MCF 10A (cell line): ENCODE data around the gene PLD1. TPM values are rescaled to one million over a fixed set of nuclear protein-coding genes. Genes with fewer than 3 reads are reported as not detected.

Experiments
- BruUV-seq: library from RNA; stranded (reverse); fragments of 400-500 nt; replicated peaks from 2 replicates; lab custom pipeline; 2021; lab: Mats Ljungman, UMichigan
- CTCF ChIA-PET: fragments of 300-600 bp; sonication (Branson Sonifier 250); formaldehyde crosslinking; extraction: SDS; loops from one replicate; lab custom pipeline; 2021; ENCODE audit warnings: antibody characterized with exemption, inconsistent platforms; lab: Yijun Ruan, JAX
- POLR2A ChIA-PET: fragments of 300-600, 350-650 bp; sonication (Branson Sonifier 250); formaldehyde crosslinking; extraction: SDS; loops from one replicate; lab custom pipeline; 2020; ENCODE audit warnings: antibody characterized with exemption, inconsistent platforms; lab: Yijun Ruan, JAX
- DNase-seq: peaks from one replicate; pipeline ENCODE4 v3.0.0-alpha.2; 2018; ENCODE audit not compliant: unreplicated experiment
- H3K27ac Mint-ChIP-seq: one replicate; pipeline ENCODE4 v1.8.0; 2022; ENCODE audit warnings: mild to moderate bottlenecking, low read depth, mixed read lengths; ENCODE audit not compliant: unreplicated experiment
- H3K27me3 Mint-ChIP-seq: one replicate; pipeline ENCODE4 v1.8.0; 2022; ENCODE audit warnings: mixed read lengths; ENCODE audit not compliant: insufficient read depth, unreplicated experiment
- H3K36me3 Mint-ChIP-seq: one replicate; pipeline ENCODE4 v1.8.0; 2022; ENCODE audit warnings: mild to moderate bottlenecking, moderate library complexity, mixed read lengths; ENCODE audit not compliant: insufficient read depth, unreplicated experiment
- H3K4me1 Mint-ChIP-seq: one replicate; pipeline ENCODE4 v1.8.0; 2022; ENCODE audit warnings: mixed read lengths; ENCODE audit not compliant: insufficient read depth, unreplicated experiment
- H3K4me3 Mint-ChIP-seq: one replicate; pipeline ENCODE4 v1.8.0; 2022; ENCODE audit warnings: mild to moderate bottlenecking, moderate library complexity, mixed read lengths; ENCODE audit not compliant: unreplicated experiment
- H3K9me3 Mint-ChIP-seq: one replicate; pipeline ENCODE4 v1.8.0; 2022; ENCODE audit warnings: mixed read lengths; ENCODE audit not compliant: unreplicated experiment
- intact Hi-C: fragments of 100-400 bp; cut with micrococcal nuclease; formaldehyde crosslinking; loops from 2 replicates; pipeline ENCODE4 v1.14.1; 2022
- total RNA-seq: library from RNA; stranded (reverse); gene quantifications from 2 replicates; pipeline ENCODE4 v1.2.3, GENCODE V29; 2022
- TF ChIP-seq, protein P1 (sequence below): fragments of 200-600 bp; IDR thresholded peaks from one replicate; pipeline ENCODE4 v1.8.0; 2022; ENCODE audit warnings: antibody characterized with exemption, mild to moderate bottlenecking; ENCODE audit not compliant: unreplicated experiment

The PLD1 gene
- total RNA-seq, 1 experiment from 2014 or later: 8.0 TPM

GRCh38 chr3:171829841-171830517, 19.7 kb upstream of the PLD1 start:
- no peaks in the 10 kb centered on the region for H3K36me3 Mint-ChIP-seq
- DNase-seq: peak; percentile 88
- H3K27me3 Mint-ChIP-seq: no peaks in the 10 kb centered on the region
- ChIA-PET POLR2A (interaction anchor here (0.6 to 5.1 kb wide), 13 partner anchors 9 to 186 kb away, joined by 3 to 67 read pairs (median 4); partner anchors contain the start of gene PLD1), CTCF (interaction anchor here (0.6 to 6.6 kb wide), 46 partner anchors 8 to 864 kb away, joined by 3 to 103 read pairs (median 4); partner anchors contain the start of gene PLD1)
- TF ChIP-seq, protein P1, sequence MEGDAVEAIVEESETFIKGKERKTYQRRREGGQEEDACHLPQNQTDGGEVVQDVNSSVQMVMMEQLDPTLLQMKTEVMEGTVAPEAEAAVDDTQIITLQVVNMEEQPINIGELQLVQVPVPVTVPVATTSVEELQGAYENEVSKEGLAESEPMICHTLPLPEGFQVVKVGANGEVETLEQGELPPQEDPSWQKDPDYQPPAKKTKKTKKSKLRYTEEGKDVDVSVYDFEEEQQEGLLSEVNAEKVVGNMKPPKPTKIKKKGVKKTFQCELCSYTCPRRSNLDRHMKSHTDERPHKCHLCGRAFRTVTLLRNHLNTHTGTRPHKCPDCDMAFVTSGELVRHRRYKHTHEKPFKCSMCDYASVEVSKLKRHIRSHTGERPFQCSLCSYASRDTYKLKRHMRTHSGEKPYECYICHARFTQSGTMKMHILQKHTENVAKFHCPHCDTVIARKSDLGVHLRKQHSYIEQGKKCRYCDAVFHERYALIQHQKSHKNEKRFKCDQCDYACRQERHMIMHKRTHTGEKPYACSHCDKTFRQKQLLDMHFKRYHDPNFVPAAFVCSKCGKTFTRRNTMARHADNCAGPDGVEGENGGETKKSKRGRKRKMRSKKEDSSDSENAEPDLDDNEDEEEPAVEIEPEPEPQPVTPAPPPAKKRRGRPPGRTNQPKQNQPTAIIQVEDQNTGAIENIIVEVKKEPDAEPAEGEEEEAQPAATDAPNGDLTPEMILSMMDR: peak; percentile 85
- H3K4me1 Mint-ChIP-seq: peaks cover 28% of the 10 kb centered on the region
- intact Hi-C loops: loop anchor here (1.0 to 10.0 kb wide), 8 partner anchors 58 to 869 kb away; partner anchors contain the start of gene TNIK
- H3K9me3 Mint-ChIP-seq: no peaks in the 10 kb centered on the region
- no peak overlapping the region for H3K4me3 Mint-ChIP-seq
- no peak overlapping the region for H3K27ac Mint-ChIP-seq
- BruUV-seq: no TSS peak

DNA sequence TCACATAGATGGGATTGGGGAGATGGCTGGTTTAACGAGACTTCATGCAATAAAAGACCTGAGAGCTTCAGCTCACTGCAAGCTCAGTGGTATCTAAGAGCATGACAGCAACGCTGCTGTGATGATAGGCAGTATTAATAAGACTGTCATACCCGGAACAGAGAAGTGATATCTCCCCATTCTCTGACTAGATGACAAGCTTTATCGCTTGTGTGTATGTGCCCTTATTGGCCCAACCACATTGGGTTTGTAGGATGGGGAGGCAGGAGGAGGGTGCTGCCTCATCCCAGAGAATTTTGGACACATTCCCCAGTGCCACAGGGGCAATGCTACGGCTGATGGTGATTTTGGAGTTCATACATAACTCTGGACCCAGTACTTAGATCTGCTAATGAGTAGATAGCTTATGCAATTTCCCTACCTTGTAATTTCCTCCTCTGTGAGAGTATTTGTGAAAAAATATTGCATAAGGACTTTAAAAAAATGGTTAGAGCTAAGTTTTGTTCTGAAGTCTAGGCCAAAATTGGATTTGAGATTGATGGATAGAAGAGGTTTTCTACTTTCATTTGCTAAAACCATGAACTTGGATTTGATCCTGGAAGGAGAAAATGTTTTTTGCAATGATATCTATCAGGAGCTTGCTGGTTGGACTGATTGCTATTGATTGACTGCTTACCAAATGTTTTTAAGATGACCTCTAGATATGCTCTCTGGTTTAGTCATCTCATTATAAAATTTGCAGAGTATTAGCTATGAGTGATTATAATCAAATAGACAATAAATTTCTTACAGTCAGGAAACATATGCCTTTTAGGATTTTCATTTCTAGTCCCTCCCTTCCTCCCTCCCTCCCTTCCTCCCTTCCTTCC, 18.9 kb upstream of the PLD1 start:
- TF ChIP-seq, protein P1: no peak
- no peak for DNase-seq
- Mint-ChIP-seq H3K27ac (no peak overlapping the region), H3K4me3 (no peak overlapping the region), H3K4me1 (peaks cover 37% of the 10 kb centered on the region), H3K9me3 (no peaks in the 10 kb centered on the region), H3K36me3 (no peaks in the 10 kb centered on the region), H3K27me3 (no peaks in the 10 kb centered on the region)
- intact Hi-C loops: no loop called here
- POLR2A ChIA-PET: interaction anchor here (0.8 to 5.1 kb wide), 10 partner anchors 12 to 185 kb away, joined by 3 to 67 read pairs (median 4); partner anchors contain the start of gene PLD1
- CTCF ChIA-PET: interaction anchor here (0.5 to 6.6 kb wide), 43 partner anchors 7 to 866 kb away, joined by 3 to 103 read pairs (median 4); partner anchors contain the start of gene PLD1
- no TSS peak for BruUV-seq

DNA sequence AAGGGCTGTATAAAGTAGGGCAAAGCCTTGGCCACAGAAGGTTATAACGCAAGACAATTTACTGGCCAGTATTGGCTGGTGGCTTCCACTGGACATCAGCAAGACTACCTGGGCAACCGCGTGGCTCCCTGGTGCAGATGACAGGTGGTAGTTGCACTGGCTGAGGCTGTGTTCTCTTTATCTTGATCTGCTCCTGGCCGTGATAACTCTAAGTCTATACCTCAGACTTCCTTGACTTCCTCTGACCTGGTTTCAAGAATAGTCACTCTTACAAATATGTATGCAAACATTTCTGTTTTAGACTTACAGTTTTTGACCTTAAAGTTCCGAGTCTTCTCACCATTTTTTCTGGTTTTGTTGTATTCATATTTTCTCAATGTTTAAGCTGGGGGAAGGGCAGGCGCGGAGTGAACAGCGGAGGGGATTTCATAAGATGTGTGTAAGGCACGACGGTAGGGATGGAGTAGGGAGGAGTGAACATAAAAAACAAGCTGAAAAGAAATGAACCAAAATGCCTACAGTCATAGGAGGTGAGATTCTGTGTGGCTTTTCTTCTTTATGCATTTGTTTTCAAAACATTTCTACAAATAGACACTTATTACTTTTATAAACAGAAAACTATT, 17.7 kb upstream of the PLD1 start:
- Mint-ChIP-seq H3K4me1 (peaks cover 38% of the 10 kb centered on the region), H3K27ac (no peak overlapping the region), H3K9me3 (no peaks in the 10 kb centered on the region), H3K36me3 (no peaks in the 10 kb centered on the region), H3K27me3 (no peaks in the 10 kb centered on the region), H3K4me3 (no peak overlapping the region)
- no peak for DNase-seq
- ChIA-PET CTCF (interaction anchor here (0.6 to 6.6 kb wide), 11 partner anchors 17 to 1018 kb away, joined by 3 to 103 read pairs (median 4); partner anchors contain the start of gene PLD1), POLR2A (interaction anchor here (1.2 to 5.1 kb wide), 4 partner anchors 17 to 56 kb away, joined by 3 to 67 read pairs (median 9); partner anchors contain the start of gene PLD1)
- intact Hi-C loops: no loop called here
- TF ChIP-seq, protein P1: no peak
- no TSS peak for BruUV-seq
